GM12892 (cell line): ENCODE measurements around the gene CGNL1.

Source experiments
- POLR2A ChIP-seq: IDR thresholded peaks from 2 replicates; pipeline ENCODE4 v1.6.1; 2011; ENCODE audit warnings: low read depth, low read length, control low read depth
- POLR2AphosphoS5 ChIP-seq: IDR thresholded peaks from 2 replicates; pipeline ENCODE4 v1.6.1; 2011; ENCODE audit warnings: low read depth, low read length, control low read depth

- no peak for TF ChIP-seq POLR2AphosphoS5
- no peak for TF ChIP-seq POLR2A
Measured at GRCh38 chr15:57562196-57562769, 186.0 kb downstream of the CGNL1 start.
